Stimulated activated naive CD4-positive, alpha-beta T cell (primary cell): ENCODE measurements around the gene CGRRF1.

Source experiments
- DNase-seq, 6 experiments: peaks; one replicate each; lab custom pipeline; 2025; lab: John Stamatoyannopoulos, UW

The CGRRF1 gene

DNA sequence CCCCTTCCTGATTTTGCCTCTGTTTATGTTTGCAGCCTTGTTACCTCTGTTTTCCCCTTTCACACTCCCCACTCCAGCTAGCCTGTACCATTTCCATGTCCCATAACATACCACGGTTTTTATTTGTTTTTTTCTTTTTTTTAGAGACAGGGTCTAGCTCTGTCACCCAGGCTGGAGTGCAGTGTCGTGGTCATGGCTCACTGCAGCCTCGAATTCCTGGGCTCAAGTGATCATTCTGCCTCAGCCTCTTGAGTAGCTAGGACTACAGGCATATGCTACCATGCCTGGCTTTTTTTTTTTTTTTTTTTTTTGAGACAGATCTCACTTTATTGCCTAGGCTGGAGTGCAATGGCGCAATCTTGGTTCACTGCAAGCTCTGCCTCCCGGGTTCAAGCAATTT is 38.8 kb downstream of the CGRRF1 start:
- DNase-seq, result no peak

- no peak for DNase-seq
Observed at GRCh38 chr14:54549862-54550261, 40.2 kb downstream of the CGRRF1 start.

GRCh38 chr14:54550514-54550913 is 40.8 kb downstream of the CGRRF1 start:
- DNase-seq, result no peak

GRCh38 chr14:54554401-54554800 is 44.7 kb downstream of the CGRRF1 start:
- DNase-seq, result no peak

DNA sequence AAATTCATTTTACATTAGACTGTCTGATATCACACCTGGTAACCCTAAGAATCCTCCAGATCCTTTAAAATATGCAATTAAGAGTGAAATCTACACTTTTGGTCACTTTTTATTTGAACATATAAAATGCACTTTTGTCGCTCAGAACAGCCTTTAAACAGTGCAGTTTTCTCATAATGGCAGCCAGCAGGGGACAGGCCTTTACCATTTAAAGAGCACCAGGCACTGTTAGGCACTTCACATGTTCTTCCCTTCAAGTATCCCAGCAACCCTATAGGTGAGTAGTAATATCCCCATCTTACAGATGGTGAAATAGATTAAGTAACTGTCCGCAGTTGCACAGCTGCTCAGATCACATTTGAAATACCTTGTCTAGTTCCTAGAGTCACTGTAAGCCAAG is 45.9 kb downstream of the CGRRF1 start:
- DNase-seq, result no peak

GRCh38 chr14:54556535-54556934 is 46.8 kb downstream of the CGRRF1 start:
- DNase-seq, result no peak

DNA sequence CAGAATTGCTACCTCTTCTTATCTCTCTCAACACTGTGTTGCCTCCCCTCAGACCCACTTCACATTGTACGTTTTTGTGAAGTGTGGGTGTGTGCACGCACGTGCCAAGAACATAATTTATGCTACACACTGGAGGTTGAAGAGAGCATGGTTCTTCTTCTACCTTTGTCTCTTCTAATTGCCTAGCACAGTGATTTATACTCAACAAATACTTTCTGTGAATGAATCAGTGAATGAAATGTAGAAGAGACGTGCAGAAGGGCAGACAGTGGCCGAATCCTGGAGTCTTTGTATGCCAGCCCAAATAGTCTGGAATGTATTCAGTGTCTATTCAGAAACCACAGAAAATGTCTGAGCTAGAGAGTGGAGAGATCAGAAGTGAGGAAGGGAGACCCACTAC is 52.6 kb downstream of the CGRRF1 start:
- DNase-seq, result no peak

DNA sequence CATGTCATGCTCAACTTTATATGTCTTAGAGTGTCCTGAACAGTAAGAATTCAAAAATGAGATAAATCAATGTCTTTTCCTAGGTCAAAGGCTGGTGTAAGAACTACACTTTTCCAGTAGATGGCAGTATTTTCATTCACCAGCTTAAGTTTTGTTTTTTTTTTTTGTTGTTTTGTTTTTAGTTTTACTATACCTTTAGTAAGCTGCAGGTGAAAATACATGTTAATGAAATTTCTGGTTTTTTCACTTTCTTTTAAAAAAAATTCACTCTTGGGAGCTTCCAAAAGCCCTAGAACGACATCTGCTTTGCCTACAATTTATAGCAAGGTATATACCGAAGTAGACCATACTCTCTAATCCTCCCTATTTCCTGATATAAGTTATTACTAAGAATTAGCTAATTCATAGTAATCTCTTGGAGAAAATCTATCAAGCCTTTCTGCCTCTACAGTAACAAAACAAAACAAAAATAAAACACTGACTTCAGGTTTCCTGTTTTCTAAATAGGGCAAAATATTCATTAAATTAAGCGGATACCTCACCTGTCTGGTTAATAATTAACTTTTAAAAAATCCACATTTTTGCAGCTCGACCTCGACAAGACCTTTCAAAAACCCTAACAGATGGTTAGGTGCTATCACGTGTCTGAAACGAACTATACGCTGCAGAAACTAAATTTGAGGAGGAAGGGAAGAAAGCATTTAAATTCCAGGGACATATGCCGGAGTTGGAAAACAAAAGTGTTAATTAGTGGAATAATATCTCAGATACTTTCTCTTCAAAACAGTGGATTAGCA is 54.6 kb downstream of the CGRRF1 start:
- DNase-seq, result peak in 3 of 6 experiments; percentile 24 to 69 (median 65)

DNA sequence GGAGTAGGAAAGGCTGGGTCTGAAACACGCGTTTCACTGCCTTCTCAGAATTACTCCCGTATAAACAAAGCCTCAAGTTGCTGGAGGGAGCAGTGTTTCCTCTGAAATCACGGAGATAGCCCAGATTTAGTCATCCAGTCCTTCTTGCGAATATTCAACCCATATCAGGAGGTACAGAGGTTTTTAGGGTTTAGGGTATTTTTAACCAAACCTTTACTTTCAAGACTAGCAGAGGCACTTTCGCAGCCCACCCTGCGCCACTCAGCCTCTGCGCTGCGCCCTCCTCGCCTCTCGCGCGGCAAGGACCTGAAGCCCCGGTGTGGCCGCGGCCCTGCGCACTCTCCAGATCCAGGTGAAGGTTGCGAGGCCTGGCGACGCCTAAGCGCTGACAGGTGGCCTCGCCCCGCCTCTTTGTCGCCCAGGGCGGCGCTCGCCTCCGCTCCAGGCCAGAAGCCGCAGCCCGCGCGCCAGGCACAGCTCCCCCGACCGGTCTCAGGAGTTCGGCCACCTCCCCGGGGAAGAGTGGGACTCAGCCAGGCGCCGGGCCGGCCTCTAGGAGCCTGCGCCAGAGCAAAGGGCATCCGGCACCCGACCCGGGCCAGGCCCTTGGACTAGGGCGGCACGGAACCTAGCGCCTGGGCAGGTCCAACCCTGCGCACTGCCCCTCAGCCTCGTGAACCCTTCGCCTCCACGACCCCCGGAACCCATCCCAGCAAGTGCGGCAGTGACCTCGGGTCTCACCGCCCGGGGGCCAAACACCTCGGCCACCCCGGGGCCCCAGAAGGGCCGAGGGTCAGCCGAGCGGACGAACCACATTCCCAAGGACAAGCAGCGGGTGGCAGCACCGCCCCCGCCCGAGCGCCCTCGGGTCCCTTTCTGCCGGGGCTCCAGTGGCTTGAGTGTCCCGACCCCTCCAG is 55.4 kb downstream of the CGRRF1 start:
- DNase-seq, result peak; percentile 16 to 60 (median 49)

DNA sequence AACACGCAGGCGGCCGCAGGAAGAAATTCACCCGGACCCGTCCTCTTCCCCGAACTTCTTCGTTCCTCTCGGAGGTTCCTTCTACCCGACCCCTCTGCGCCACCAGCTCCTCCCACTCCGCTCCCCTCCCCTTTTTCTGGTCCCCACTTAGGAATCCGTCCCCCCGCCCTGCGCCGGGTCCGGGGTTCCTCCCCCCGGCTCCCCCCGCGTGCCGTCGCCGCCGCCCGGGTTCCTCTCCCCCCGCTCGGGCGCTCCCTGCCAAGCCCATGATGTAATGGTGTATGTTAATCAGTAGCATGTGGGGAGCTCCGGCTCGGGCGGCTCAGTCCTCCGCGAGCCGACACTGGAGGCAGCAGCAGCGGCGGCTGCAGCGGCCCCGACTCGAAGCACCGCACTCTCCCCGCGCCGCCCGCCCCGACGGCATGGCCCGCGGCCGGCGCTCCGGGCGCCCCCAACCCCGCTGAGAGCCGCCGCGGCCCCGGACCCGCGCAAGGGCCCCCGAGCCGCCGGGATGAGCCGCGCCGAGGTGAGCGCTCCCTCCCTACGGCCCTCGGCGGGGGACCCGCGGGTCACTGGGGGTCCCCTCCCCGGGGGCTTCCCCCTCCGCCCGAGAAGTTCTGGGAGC is 56.2 kb downstream of the CGRRF1 start:
- peak; percentile 58 to 75 (median 67) for DNase-seq

GRCh38 chr14:54566410-54567223 is 56.9 kb downstream of the CGRRF1 start, which contains the start of gene SAMD4A:
Gene SAMD4A (plus strand): TSS chr14:54567128. CDS start chr14:54567917, 789 bp downstream.
- DNase-seq, result peak; percentile 37 to 66 (median 52)

DNA sequence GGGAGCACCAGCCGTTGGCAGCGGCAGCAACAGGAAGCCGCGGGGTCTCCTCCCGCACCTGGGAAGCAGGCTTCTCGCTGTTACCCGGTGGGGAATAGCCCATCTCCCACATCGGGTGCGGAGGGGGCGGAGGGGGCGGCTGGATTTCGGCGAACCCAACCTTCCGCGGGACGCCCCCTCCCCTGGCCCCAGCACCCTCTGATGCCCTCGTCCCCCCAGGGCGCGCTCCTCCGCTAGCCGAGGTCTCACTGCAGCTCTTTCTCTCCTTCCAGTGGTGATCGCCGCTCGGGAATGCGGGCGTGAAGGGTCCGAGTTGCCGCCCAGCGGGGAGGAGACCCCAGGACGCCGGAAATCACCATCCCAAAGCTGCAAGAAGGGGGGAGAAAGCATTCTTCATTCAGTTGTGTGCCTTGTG is 57.5 kb downstream of the CGRRF1 start:
- peak in 1 of 6 experiments; percentile 26 for DNase-seq

- peak; percentile 5 to 56 (median 20) for DNase-seq
Observed at GRCh38 chr14:54567639-54568561, 58.2 kb downstream of the CGRRF1 start.

- no peak for DNase-seq
Observed at GRCh38 chr14:54568821-54569595, 59.3 kb downstream of the CGRRF1 start.

DNA sequence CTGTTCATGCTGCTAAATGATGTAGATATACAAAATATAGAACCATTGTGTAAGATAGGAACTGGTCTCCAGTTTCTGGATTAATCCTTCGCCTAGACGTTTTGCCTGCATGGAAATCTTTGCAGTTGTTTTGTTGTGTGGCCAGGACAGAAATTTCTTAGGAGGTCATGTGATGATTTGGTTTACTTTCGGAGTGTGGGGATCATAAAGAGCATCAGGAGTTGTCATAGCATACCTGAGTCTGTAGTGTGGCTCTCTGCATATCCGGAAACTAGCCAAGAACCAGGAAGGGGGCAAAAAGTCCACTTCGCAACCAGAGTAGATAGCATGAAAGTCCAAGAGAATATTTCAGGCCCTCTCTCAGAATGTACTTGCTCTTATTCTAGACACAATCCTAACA is 60.3 kb downstream of the CGRRF1 start:
- no peak for DNase-seq

DNA sequence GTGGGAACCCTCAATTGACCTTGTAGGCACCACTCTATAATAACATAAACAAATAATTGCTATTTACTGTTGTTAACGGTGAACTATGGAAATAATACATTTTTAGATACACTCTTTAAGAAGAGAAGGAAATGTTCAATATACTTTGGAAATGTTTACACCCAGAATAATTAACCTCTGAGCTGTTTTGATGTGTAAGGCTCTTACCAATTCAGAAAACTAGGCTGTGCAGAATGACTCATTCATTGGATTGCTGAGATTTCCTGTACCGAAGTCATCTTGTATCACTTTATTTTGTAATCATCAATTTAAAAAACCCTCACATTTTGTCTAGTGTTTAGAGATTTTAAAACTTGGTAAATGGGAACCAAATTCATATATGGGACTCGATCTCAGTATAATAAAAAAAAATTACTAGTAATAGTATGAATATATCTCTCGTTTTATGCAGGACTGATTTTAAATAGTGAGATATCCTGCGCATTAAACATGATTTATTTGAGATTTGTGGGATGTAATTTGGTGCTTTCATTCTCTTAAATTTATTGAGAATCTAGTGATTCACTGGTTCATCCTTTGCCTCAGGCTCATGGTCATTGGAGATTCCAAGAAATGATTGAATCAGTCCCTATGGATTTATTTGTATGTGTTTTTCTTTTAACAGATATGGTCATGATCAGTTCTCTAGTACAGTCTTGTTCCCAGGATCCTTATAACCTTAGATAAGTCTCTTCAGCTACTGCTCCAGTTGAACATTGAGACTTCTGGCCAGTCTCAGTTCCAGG is 61.1 kb downstream of the CGRRF1 start:
- DNase-seq, result no peak

DNA sequence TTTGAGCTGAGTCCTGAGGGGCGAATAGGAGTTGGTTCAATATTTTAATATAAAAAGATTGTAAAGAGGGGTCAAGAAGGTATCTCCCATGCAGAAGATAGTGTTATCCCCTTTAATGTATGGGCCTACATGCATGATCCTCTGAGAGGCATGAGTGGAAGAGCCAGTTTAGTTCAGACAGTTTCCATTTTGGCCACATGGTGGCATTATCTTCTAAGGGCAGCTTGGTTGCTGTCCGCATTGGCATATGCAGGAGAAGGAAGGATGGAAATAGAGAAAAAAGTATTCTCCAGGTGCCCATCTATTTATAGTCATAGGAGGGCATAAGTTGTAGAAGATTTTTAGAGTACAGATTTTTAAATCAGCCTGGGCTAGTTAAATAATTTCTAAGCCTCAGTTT is 62.6 kb downstream of the CGRRF1 start:
- DNase-seq, result peak in 1 of 6 experiments; percentile 4

DNA sequence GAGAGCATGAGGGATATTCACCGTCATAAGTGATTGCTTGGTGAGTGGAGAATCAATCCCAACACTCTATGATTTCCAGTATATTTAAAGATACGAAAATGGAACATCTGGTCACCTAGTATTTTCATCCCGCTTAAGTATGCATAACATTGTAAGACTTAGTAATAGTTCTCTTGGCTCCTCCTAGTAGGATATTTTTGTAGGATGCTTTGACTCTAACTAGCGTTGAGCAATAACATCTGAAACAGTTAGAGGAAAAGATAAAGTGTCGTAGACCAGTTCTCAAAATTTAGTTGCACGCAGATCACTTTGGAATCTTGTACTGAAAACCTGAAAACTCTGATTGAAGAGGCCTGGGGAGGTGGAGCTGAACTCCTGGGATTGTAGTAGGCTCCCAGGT is 64.8 kb downstream of the CGRRF1 start:
- no peak for DNase-seq

- DNase-seq, result no peak
Observed at GRCh38 chr14:54577494-54577893, 67.8 kb downstream of the CGRRF1 start.
